ENCODE data around the gene IGSF9B. TPM values are rescaled to one million over a fixed set of nuclear protein-coding genes. Genes with fewer than 3 reads are reported as not detected.
A peak's percentile ranks its signal among the peaks of the same experiment; 100 is the strongest.
"Not testable (repeated sequence)": the region's sequence is repeated elsewhere in the genome, so short reads cannot be mapped to it uniquely, and the experiment has no call there.

Gene IGSF9B, protein sequence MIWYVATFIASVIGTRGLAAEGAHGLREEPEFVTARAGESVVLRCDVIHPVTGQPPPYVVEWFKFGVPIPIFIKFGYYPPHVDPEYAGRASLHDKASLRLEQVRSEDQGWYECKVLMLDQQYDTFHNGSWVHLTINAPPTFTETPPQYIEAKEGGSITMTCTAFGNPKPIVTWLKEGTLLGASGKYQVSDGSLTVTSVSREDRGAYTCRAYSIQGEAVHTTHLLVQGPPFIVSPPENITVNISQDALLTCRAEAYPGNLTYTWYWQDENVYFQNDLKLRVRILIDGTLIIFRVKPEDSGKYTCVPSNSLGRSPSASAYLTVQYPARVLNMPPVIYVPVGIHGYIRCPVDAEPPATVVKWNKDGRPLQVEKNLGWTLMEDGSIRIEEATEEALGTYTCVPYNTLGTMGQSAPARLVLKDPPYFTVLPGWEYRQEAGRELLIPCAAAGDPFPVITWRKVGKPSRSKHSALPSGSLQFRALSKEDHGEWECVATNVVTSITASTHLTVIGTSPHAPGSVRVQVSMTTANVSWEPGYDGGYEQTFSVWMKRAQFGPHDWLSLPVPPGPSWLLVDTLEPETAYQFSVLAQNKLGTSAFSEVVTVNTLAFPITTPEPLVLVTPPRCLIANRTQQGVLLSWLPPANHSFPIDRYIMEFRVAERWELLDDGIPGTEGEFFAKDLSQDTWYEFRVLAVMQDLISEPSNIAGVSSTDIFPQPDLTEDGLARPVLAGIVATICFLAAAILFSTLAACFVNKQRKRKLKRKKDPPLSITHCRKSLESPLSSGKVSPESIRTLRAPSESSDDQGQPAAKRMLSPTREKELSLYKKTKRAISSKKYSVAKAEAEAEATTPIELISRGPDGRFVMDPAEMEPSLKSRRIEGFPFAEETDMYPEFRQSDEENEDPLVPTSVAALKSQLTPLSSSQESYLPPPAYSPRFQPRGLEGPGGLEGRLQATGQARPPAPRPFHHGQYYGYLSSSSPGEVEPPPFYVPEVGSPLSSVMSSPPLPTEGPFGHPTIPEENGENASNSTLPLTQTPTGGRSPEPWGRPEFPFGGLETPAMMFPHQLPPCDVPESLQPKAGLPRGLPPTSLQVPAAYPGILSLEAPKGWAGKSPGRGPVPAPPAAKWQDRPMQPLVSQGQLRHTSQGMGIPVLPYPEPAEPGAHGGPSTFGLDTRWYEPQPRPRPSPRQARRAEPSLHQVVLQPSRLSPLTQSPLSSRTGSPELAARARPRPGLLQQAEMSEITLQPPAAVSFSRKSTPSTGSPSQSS (N-terminal part only)
- polyA plus RNA-seq (ENCODE audit: insufficient read length in 4 of 4): 1 to 10 TPM; 4.2 to 6.4 (median 6.3) TPM

- DNase-seq (ENCODE audit: low read depth in 4 of 4, low spot score in 3 of 4): peak; percentile 67 to 79 (median 78)
Measured at GRCh38 chr11:133956650-133957633, at the start of gene IGSF9B. IGSF9B (minus strand) TSS chr11:133956968; CDS start chr11:133956754, 214 bp downstream.

GRCh38 chr11:134004496-134005172 lies 47.9 kb upstream of the IGSF9B start:
- peak in 2 of 4 donors; percentile 28 to 51 for DNase-seq (ENCODE audit: low read depth in 4 of 4, low spot score in 3 of 4)

- DNase-seq (ENCODE audit: low read depth in 4 of 4, low spot score in 3 of 4): no peak
Measured at GRCh38 chr11:134003792-134004495, 47.2 kb upstream of the IGSF9B start.

- DNase-seq (ENCODE audit: low read depth in 4 of 4, low spot score in 3 of 4): not testable (repeated sequence)
Measured at GRCh38 chr11:134002819-134003218, 46.1 kb upstream of the IGSF9B start.

GRCh38 chr11:134002338-134002737 lies 45.6 kb upstream of the IGSF9B start:
- not testable (repeated sequence) for DNase-seq (ENCODE audit: low read depth in 4 of 4, low spot score in 3 of 4)

DNA sequence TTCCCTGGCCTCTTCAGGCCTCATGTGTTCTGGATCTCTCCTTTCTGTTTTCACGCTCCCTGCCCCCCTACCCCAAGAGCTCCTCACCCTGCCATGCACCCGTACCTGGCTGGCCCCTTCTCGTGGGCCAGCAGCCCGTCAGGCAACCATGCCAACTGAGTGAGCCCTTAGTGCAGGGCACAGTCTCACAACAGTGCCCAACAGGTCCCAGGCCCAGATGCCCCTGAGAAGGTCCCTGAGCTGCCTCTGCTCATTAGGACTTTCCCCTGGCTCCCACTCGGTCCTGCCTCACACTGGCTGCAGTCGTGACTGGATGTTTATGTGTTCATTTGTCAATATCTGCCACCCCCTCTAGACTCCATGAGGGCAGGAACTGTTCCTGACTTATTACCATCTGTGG lies 44.8 kb upstream of the IGSF9B start:
- no peak for DNase-seq (ENCODE audit: low read depth in 4 of 4, low spot score in 3 of 4)

GRCh38 chr11:134001088-134001487 lies 44.3 kb upstream of the IGSF9B start:
- no peak for DNase-seq (ENCODE audit: low read depth in 4 of 4, low spot score in 3 of 4)

GRCh38 chr11:133999355-133999754 lies 42.6 kb upstream of the IGSF9B start:
- no peak for DNase-seq (ENCODE audit: low read depth in 4 of 4, low spot score in 3 of 4)

DNA sequence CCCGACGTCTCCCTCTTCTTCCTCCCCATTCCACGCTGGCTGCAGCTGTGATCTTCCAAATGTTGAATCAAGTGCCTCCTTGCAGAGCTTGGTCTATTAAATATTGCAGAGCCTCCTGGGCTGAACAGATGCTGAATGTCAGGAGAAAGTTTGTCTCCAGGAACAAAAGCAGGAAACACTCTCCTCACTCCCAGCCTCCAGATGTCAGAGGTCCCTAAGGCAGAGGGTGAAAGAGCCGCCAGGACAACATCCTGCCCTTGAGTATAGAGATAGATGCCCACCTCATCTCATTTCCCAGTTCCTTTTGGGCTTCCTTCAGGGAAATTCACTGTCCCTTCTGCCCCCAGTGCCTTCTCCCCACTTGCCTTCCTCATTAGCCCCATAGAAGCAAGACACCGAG lies 40.8 kb upstream of the IGSF9B start:
- DNase-seq (ENCODE audit: low read depth in 4 of 4, low spot score in 3 of 4): no peak

GRCh38 chr11:133996671-133997070 lies 39.9 kb upstream of the IGSF9B start:
- no peak for DNase-seq (ENCODE audit: low read depth in 4 of 4, low spot score in 3 of 4)

- no peak for DNase-seq (ENCODE audit: low read depth in 4 of 4, low spot score in 3 of 4)
Measured at GRCh38 chr11:133995066-133995465, 38.3 kb upstream of the IGSF9B start.

- no peak for DNase-seq (ENCODE audit: low read depth in 4 of 4, low spot score in 3 of 4)
Measured at GRCh38 chr11:133993921-133994320, 37.2 kb upstream of the IGSF9B start.

- no peak for DNase-seq (ENCODE audit: low read depth in 4 of 4, low spot score in 3 of 4)
Measured at GRCh38 chr11:133993107-133993506, 36.3 kb upstream of the IGSF9B start.

- DNase-seq (ENCODE audit: low read depth in 4 of 4, low spot score in 3 of 4): no peak
Measured at GRCh38 chr11:133992121-133992520, 35.4 kb upstream of the IGSF9B start.

GRCh38 chr11:133991101-133991500 lies 34.3 kb upstream of the IGSF9B start:
- DNase-seq (ENCODE audit: low read depth in 4 of 4, low spot score in 3 of 4): no peak

- no peak for DNase-seq (ENCODE audit: low read depth in 4 of 4, low spot score in 3 of 4)
Measured at GRCh38 chr11:133990501-133990900, 33.7 kb upstream of the IGSF9B start.

- no peak for DNase-seq (ENCODE audit: low read depth in 4 of 4, low spot score in 3 of 4)
Measured at GRCh38 chr11:133988686-133989410, 32.1 kb upstream of the IGSF9B start.

DNA sequence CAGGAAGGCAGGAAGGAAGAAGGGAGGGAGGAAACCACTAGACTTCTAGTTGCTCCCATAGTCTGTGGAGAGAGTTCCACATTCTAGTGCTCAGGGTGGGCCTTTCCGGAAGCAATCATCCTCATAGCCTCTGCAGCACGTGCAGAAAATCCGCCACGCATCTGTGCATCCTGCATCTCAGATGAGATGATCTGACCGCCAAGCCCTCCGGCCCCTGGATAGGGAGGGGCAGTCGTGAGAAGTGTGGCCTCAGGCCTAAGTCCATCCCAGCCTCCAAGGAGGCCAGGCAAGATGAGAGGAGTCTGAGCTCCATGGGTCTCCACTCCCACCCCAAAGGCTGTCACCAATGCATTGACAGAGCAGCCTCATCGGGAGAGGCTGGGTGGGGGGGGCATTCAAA lies 30.4 kb upstream of the IGSF9B start:
- DNase-seq (ENCODE audit: low read depth in 4 of 4, low spot score in 3 of 4): no peak
